A549 (cell line): ENCODE data around the gene UBE2E2. TPM values are rescaled to one million over a fixed set of nuclear protein-coding genes. Genes with fewer than 3 reads are reported as not detected.

ENCODE experiments used
- ATAC-seq, 2 experiments: fragments of 200-7000 bp in 1 of 2; fragments of >200 bp in 1 of 2; cut with Nextera tagmentation in 1 of 2; cut with Tn5 transposase in 1 of 2; 3 replicates each; pipeline versions ENCODE4 v1.8.0 to v1.9.1; 2018 to 2020; ENCODE audit warnings: mild to moderate bottlenecking in 1 of 2, moderate library complexity in 1 of 2
- CTCF ChIA-PET: fragments of 300-600 bp; sonication (Branson Sonifier 250); formaldehyde crosslinking; extraction: SDS; loops from one replicate; lab custom pipeline; 2021; ENCODE audit warnings: antibody characterized with exemption, inconsistent platforms; lab: Yijun Ruan, JAX
- POLR2A ChIA-PET: fragments of 350-600 bp; formaldehyde crosslinking; extraction: SDS; loops from one replicate; lab custom pipeline; 2021; ENCODE audit warnings: antibody characterized with exemption, inconsistent platforms; lab: Yijun Ruan, JAX
- DNase-seq, 2 experiments: peaks; one replicate each; pipeline versions ENCODE4 v3.0.0 to v3.0.0-alpha.2; 2011 to 2016; ENCODE audit warnings: low read depth in 1 of 2, low spot score in 1 of 2
- FAIRE-seq: peaks from 2 replicates; lab custom pipeline; 2011; peaks lifted over from hg19 to GRCh38; lab: Jason Lieb, UNC
- H3K27ac ChIP-seq, 2 experiments: fragments of >200 bp; sonication (Bioruptor Twin); formaldehyde crosslinking; 3 replicates each; pipeline ENCODE4 v1.5.1; 2016 to 2017
- H3K4me1 ChIP-seq: fragments of >200 bp; sonication (Bioruptor Twin); formaldehyde crosslinking; 3 replicates; pipeline ENCODE4 v1.6.1; 2016
- H3K4me2 ChIP-seq: fragments of >200 bp; sonication (Bioruptor Twin); formaldehyde crosslinking; 3 replicates; pipeline ENCODE4 v1.6.1; 2016
- H3K4me3 ChIP-seq: fragments of >200 bp; sonication (Bioruptor Twin); formaldehyde crosslinking; 3 replicates; pipeline ENCODE4 v1.5.1; 2016
- H3K9me3 ChIP-seq: fragments of >200 bp; sonication (Bioruptor Twin); formaldehyde crosslinking; 3 replicates; pipeline ENCODE4 v1.6.1; 2016
- ATOH8 ChIP-seq: fragments of 250-450 bp; sonication (Bioruptor Pico); IDR thresholded peaks from 2 replicates; pipeline ENCODE4 v1.5.0; 2020; ENCODE audit warnings: low read depth, mild to moderate bottlenecking, moderate library complexity
- BCL3 ChIP-seq: fragments of >200 bp; sonication (Bioruptor Twin); formaldehyde crosslinking; IDR thresholded peaks from 3 replicates; pipeline ENCODE4 v1.6.1; 2016
- CBX2 ChIP-seq: fragments of 200-600 bp; sonication (generic); IDR thresholded peaks from 2 replicates; pipeline ENCODE4 v1.6.1; 2016; ENCODE audit warnings: low read depth, mild to moderate bottlenecking, borderline replicate concordance
- CHD2 ChIP-seq: fragments of 150-350 bp; IDR thresholded peaks from 2 replicates; pipeline ENCODE4 v1.6.1; 2014; ENCODE audit warnings: low read length; ENCODE audit not compliant: partially characterized antibody
- EHMT2 ChIP-seq: fragments of 200-600 bp; sonication (generic); IDR thresholded peaks from 2 replicates; pipeline ENCODE4 v1.6.1; 2016; ENCODE audit warnings: antibody characterized with exemption, low read depth, mild to moderate bottlenecking, moderate library complexity
- ESRRA ChIP-seq: fragments of 150-350 bp; IDR thresholded peaks from 2 replicates; pipeline ENCODE4 v1.6.1; 2014; ENCODE audit warnings: mild to moderate bottlenecking, low read length, borderline replicate concordance
- GATA3 ChIP-seq: IDR thresholded peaks from 2 replicates; pipeline ENCODE4 v1.6.1; 2012; ENCODE audit warnings: borderline replicate concordance
- HDAC2 ChIP-seq: fragments of 200-600 bp; sonication (generic); IDR thresholded peaks from 2 replicates; pipeline ENCODE4 v1.6.1; 2016
- HMGXB4 ChIP-seq: fragments of 250-450 bp; sonication (Bioruptor Pico); IDR thresholded peaks from 2 replicates; pipeline ENCODE4 v1.5.0; 2021; ENCODE audit warnings: mild to moderate bottlenecking, moderate library complexity, borderline replicate concordance
- HOXA7 ChIP-seq: fragments of 250-450 bp; sonication (Bioruptor Pico); IDR thresholded peaks from 2 replicates; pipeline ENCODE4 v1.5.0; 2020; ENCODE audit warnings: mild to moderate bottlenecking, moderate library complexity
- HOXB13 ChIP-seq: fragments of 250-450 bp; sonication (Bioruptor Pico); IDR thresholded peaks from 2 replicates; pipeline ENCODE4 v1.5.0; 2020; ENCODE audit warnings: low read depth, mild to moderate bottlenecking, moderate library complexity
- JUN ChIP-seq, 2 experiments: fragments of >200 bp; sonication (Bioruptor Twin); formaldehyde crosslinking; IDR thresholded peaks; 2 replicates in 1 of 2; 3 replicates in 1 of 2; pipeline ENCODE4 v1.6.1; 2016 to 2017
- JUNB ChIP-seq: fragments of >200 bp; sonication (Bioruptor Twin); formaldehyde crosslinking; IDR thresholded peaks from 2 replicates; pipeline ENCODE4 v1.6.1; 2016
- MAFK ChIP-seq: fragments of 450-650 bp; IDR thresholded peaks from 2 replicates; pipeline ENCODE4 v1.6.1; 2014; ENCODE audit not compliant: partially characterized antibody
- MYC ChIP-seq: IDR thresholded peaks from 2 replicates; pipeline ENCODE4 v1.6.1; 2012; ENCODE audit warnings: mild to moderate bottlenecking, inconsistent platforms, low read length, improper control_type of control experiment, borderline replicate concordance
- NFE2L2 ChIP-seq: fragments of 150-350 bp; conservative IDR thresholded peaks from 2 replicates; pipeline ENCODE4 v1.6.1; 2014; ENCODE audit warnings: low read length
- NR3C1 ChIP-seq: fragments of >200 bp; sonication (Bioruptor Twin); formaldehyde crosslinking; IDR thresholded peaks from 3 replicates; pipeline ENCODE4 v1.6.1; 2017
- POLR2A ChIP-seq: IDR thresholded peaks from 2 replicates; pipeline ENCODE4 v1.6.1; 2012; ENCODE audit warnings: mild to moderate bottlenecking, low read length
- RAD21 ChIP-seq, 2 experiments: fragments of >200 bp in 1 of 2; sonication (Bioruptor Twin) in 1 of 2; formaldehyde crosslinking in 1 of 2; IDR thresholded peaks in 1 of 2; conservative IDR thresholded peaks in 1 of 2; 2 replicates in 1 of 2; 3 replicates in 1 of 2; pipeline ENCODE4 v1.6.1; 2012 to 2018; ENCODE audit warnings: inconsistent platforms in 1 of 2
- RARB ChIP-seq: fragments of 250-450 bp; sonication (Bioruptor Pico); IDR thresholded peaks from 2 replicates; pipeline ENCODE4 v1.8.0; 2021; ENCODE audit warnings: mild to moderate bottlenecking, moderate library complexity
- RCOR1 ChIP-seq: fragments of 150-350 bp; IDR thresholded peaks from 2 replicates; pipeline ENCODE4 v1.6.1; 2014; ENCODE audit warnings: antibody characterized with exemption, low read length, low read depth
- RNF2 ChIP-seq: fragments of 200-600 bp; sonication (generic); IDR thresholded peaks from 2 replicates; pipeline ENCODE4 v1.6.1; 2016; ENCODE audit warnings: low read depth, mild to moderate bottlenecking, antibody characterized with exemption, moderate library complexity, borderline replicate concordance
- ZFP36 ChIP-seq: fragments of 450-650 bp; IDR thresholded peaks from 2 replicates; pipeline ENCODE4 v1.6.1; 2014; ENCODE audit warnings: borderline replicate concordance; ENCODE audit not compliant: partially characterized antibody
- WGBS: methylation state at CpG from one replicate; pipeline ENCODE4 v1.1.6; 2017; ENCODE audit errors: missing lambda C conversion rate; 5-methylcytosine and 5-hydroxymethylcytosine counted together
- polyA plus RNA-seq, 4 experiments: library from polyadenylated mRNA; depleted of rRNA in 3 of 4; stranded (reverse); fragments of >200 nt; fragmentation: RNase III in 1 of 4; extraction: RNeasy Plus Mini Kit Qiagen cat#74134 plus additional on column Dnase treatment in 1 of 4; gene quantifications; 2 replicates in 3 of 4; 3 replicates in 1 of 4; pipeline ENCODE4 v1.2.3, GENCODE V29; 2011 to 2017

Gene UBE2E2
- polyA plus RNA-seq, 2 of the 4 experiments (the other 2 are of a cell fraction) = 28.3 to 56.1 TPM

- CTCF ChIA-PET = no interaction called here
- no peak for DNase-seq
- TF ChIP-seq CBX2 (no peak), POLR2A (no peak), EHMT2 (no peak), RNF2 (no peak), HOXA7 (CRISPR knock-in tag) (no peak), CHD2 (no peak)
- FAIRE-seq = no peak
- WGBS = 97% methylated on average over 1 of the region's 1 CpG
- no peaks in the 10 kb centered on the region for H3K4me1 ChIP-seq
- POLR2A ChIA-PET = interaction anchor here (0.7 kb wide), 1 partner anchor 114 kb away, joined by 3 read pairs; no protein-coding TSS in a partner anchor
- no peaks in the 10 kb centered on the region for H3K9me3 ChIP-seq
- no peak overlapping the region for H3K27ac ChIP-seq
- no peak overlapping the region for H3K4me2 ChIP-seq
- no peak for ATAC-seq
- no peak overlapping the region for H3K4me3 ChIP-seq
These were observed 175.0 kb downstream of the UBE2E2 start for GRCh38 chr3:23377928-23378672.

- TF ChIP-seq NR3C1 = no peak
- TF ChIP-seq JUNB = no peak
- TF ChIP-seq BCL3 = no peak
- TF ChIP-seq MYC = no peak
- no peak for TF ChIP-seq POLR2A
- no peak for TF ChIP-seq ESRRA
- TF ChIP-seq HOXB13 (CRISPR knock-in tag) = no peak
- WGBS = 67% methylated on average over 3 of the region's 3 CpGs
- POLR2A ChIA-PET = no interaction called here
- DNase-seq = no peak
- Histone ChIP-seq H3K27ac (no peak overlapping the region), H3K4me2 (no peak overlapping the region), H3K4me3 (no peak overlapping the region), H3K4me1 (no peaks in the 10 kb centered on the region), H3K9me3 (no peaks in the 10 kb centered on the region)
- no peak for FAIRE-seq
- ATAC-seq = no peak
- CTCF ChIA-PET = no interaction called here
These were observed 180.7 kb downstream of the UBE2E2 start for GRCh38 chr3:23383875-23384274.

GRCh38 chr3:23385327-23385726 is 182.2 kb downstream of the UBE2E2 start:
- TF ChIP-seq HMGXB4 (no peak), ZFP36 (no peak), RAD21 (conservative IDR thresholded peaks at IDR 0.05 in 1 of 2, IDR thresholded peaks at IDR 0.05 in 1 of 2) (no peak), MAFK (no peak), RCOR1 (no peak), MYC (no peak), NFE2L2 (no peak), JUN (IDR thresholded peaks at IDR 0.05) (no peak), ATOH8 (CRISPR knock-in tag) (no peak), RARB (no peak), GATA3 (no peak), HDAC2 (no peak)
- no peak overlapping the region for H3K27ac ChIP-seq
- H3K4me2 ChIP-seq = no peak overlapping the region
- ChIA-PET CTCF (no interaction called here), POLR2A (no interaction called here)
- H3K4me3 ChIP-seq = no peak overlapping the region
- no peak for DNase-seq
- 67% methylated on average over 1 of the region's 1 CpG for WGBS
- ATAC-seq = no peak
- H3K9me3 ChIP-seq = no peaks in the 10 kb centered on the region
- H3K4me1 ChIP-seq = no peaks in the 10 kb centered on the region
- FAIRE-seq = no peak
